ENCODE measurements around the gene RAB27B.

DNA sequence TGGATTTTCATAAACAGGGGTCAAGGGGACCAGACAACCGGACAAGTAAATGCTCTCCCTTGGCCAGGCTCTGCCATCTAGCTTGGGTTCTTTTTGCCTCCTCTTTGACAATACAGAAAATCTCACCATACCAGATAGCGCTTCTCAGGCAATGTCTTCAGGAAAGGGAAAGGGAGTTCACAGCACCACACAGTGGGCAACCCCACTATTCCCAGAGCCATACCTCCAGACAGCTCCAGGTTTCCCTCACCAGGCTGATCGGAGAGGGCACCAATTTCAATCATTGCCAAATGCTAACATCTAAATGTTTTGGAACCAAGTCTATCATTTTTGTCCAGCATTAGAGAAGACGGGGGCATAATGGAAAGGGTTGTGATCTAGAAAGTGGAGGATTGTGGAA, 102.9 kb downstream of the RAB27B start:
- TF ChIP-seq, protein P1, sequence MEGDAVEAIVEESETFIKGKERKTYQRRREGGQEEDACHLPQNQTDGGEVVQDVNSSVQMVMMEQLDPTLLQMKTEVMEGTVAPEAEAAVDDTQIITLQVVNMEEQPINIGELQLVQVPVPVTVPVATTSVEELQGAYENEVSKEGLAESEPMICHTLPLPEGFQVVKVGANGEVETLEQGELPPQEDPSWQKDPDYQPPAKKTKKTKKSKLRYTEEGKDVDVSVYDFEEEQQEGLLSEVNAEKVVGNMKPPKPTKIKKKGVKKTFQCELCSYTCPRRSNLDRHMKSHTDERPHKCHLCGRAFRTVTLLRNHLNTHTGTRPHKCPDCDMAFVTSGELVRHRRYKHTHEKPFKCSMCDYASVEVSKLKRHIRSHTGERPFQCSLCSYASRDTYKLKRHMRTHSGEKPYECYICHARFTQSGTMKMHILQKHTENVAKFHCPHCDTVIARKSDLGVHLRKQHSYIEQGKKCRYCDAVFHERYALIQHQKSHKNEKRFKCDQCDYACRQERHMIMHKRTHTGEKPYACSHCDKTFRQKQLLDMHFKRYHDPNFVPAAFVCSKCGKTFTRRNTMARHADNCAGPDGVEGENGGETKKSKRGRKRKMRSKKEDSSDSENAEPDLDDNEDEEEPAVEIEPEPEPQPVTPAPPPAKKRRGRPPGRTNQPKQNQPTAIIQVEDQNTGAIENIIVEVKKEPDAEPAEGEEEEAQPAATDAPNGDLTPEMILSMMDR (IDR thresholded peaks at IDR 0.05): no peak
- no peak for TF ChIP-seq POLR2A (IDR thresholded peaks at IDR 0.05)

Measured in uterus (tissue), 2 donors.